OCI-LY1 (cell line): ENCODE data around the gene DPY19L3.
"Not testable (repeated sequence)": the region's sequence is repeated elsewhere in the genome, so short reads cannot be mapped to it uniquely, and the experiment has no call there.

Experiments
- H2AFZ ChIP-seq: fragments of 200-600 bp; sonication (generic), shearing (Covaris generic); 2 replicates; pipeline ENCODE4 v1.6.0; 2014; ENCODE audit warnings: antibody characterized with exemption, mild to moderate bottlenecking, low read length
- H3F3A ChIP-seq: fragments of 200-600 bp; sonication (generic), shearing (Covaris generic); 2 replicates; pipeline ENCODE4 v1.6.0; 2014; ENCODE audit warnings: mild to moderate bottlenecking, antibody characterized with exemption, low read length, moderate library complexity; ENCODE audit not compliant: insufficient read depth
- H3K27ac ChIP-seq: fragments of 200-600 bp; sonication (generic); 2 replicates; pipeline ENCODE4 v1.5.1; 2014; ENCODE audit warnings: low read length, mixed run types, mild to moderate bottlenecking, low read depth; ENCODE audit not compliant: poor library complexity, severe bottlenecking
- H3K27me3 ChIP-seq: fragments of 200-600 bp; sonication (generic); 2 replicates; pipeline ENCODE4 v1.6.0; 2014; ENCODE audit warnings: antibody characterized with exemption, mild to moderate bottlenecking, low read length, moderate library complexity; ENCODE audit not compliant: insufficient read depth
- H3K36me3 ChIP-seq: fragments of 200-600 bp; sonication (generic); 2 replicates; pipeline ENCODE4 v1.6.1; 2014; ENCODE audit warnings: mild to moderate bottlenecking, antibody characterized with exemption, low read length, moderate library complexity, mixed read lengths; ENCODE audit not compliant: insufficient read depth
- H3K4me1 ChIP-seq: fragments of 200-600 bp; sonication (generic); 2 replicates; pipeline ENCODE4 v1.5.1; 2014; ENCODE audit warnings: mild to moderate bottlenecking, low read length, moderate library complexity; ENCODE audit not compliant: insufficient read depth, severe bottlenecking
- H3K4me2 ChIP-seq: fragments of 200-600 bp; sonication (generic), shearing (Covaris generic); 2 replicates; pipeline ENCODE4 v1.6.1; 2014; ENCODE audit warnings: low read length
- H3K4me3 ChIP-seq: fragments of 200-600 bp; sonication (generic); 2 replicates; pipeline ENCODE4 v1.5.1; 2014; ENCODE audit warnings: low read length, low read depth, mild to moderate bottlenecking, mixed read lengths; ENCODE audit not compliant: poor library complexity, severe bottlenecking
- H3K79me2 ChIP-seq: fragments of 200-600 bp; shearing (Covaris generic); 2 replicates; pipeline ENCODE4 v1.6.1; 2016; ENCODE audit warnings: mixed run types, low read length, mixed read lengths; ENCODE audit not compliant: insufficient read depth
- H3K9ac ChIP-seq: fragments of 200-600 bp; sonication (generic), shearing (Covaris generic); 2 replicates; pipeline ENCODE4 v1.6.1; 2014; ENCODE audit warnings: mild to moderate bottlenecking, low read length, mixed read lengths
- H3K9me2 ChIP-seq: fragments of 200-600 bp; sonication (generic), shearing (Covaris generic); 2 replicates; pipeline ENCODE4 v1.6.1; 2014; ENCODE audit warnings: low read depth, mild to moderate bottlenecking, low read length, mixed read lengths
- H3K9me3 ChIP-seq: fragments of 200-600 bp; shearing (Covaris generic); 2 replicates; pipeline ENCODE4 v1.6.1; 2014; ENCODE audit warnings: low read length, mixed read lengths
- H4K20me1 ChIP-seq: fragments of 200-600 bp; sonication (generic), shearing (Covaris generic); 2 replicates; pipeline ENCODE4 v1.6.0; 2016; ENCODE audit warnings: mild to moderate bottlenecking, low read length; ENCODE audit not compliant: insufficient read depth
- EZH2 ChIP-seq: fragments of 200-600 bp; sonication (generic), shearing (Covaris generic); IDR thresholded peaks from 2 replicates; pipeline ENCODE4 v1.8.0; 2017; ENCODE audit warnings: borderline replicate concordance, mixed run types, mild to moderate bottlenecking, antibody characterized with exemption, low read length, moderate library complexity, mixed read lengths
- TF ChIP-seq, protein P1 (sequence below): fragments of 200-600 bp; sonication (generic), shearing (Covaris generic); IDR thresholded peaks from 2 replicates; pipeline ENCODE4 v1.5.1; 2017; ENCODE audit warnings: mild to moderate bottlenecking, antibody characterized with exemption, low read length, moderate library complexity, mixed read lengths

DPY19L3 gene

DNA sequence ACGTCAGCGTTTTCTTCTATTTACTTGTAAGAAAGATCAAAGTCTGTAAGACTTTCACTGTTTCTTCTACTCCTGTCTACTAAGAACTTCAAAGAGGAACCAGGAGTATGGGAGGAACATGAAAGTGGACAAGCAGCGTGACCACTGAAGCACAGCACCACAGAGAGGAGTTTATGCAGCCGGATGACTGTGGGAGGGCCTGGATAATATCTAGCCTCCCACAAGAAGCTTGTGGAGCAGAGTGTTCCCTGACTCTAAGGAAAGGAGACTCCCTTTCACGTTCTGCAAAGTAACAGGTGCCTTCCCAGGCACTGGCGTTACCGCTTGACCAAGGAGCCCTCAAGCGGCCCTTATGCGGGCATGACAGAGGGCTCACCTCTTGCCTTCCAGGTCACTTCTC lies 91.8 kb downstream of the DPY19L3 start:
- H3K27ac ChIP-seq: no peak overlapping the region

DNA sequence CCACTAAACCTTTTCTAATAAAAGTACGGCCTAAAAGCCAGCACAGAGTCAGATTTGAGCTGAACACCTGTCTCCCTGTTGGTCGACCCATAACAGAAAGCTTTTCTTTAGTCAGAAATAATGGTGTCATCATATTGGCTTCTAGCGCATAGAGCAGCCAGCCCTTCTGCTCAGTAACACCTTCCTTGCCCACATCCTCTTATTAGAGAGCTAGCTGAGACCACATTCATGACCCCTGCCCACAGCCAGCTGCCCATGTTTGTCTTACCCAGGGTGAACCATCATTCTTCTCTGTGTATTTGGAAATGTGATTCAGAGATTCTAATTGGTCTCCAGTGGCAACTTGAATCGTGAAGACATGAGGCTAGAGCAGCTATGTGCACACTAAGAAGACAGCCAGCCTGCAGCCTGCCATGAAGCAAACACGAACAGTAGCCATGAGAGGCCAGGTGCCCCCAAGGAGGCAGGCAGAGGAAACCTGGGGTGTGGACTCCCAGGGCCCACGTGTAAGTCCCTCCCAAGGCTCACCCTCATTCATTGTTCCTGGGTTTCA lies 93.2 kb downstream of the DPY19L3 start:
- H2AFZ ChIP-seq: no peak overlapping the region
- H3K9ac ChIP-seq: no peak overlapping the region
- no peaks in the 10 kb centered on the region for H3F3A ChIP-seq
- no peaks in the 10 kb centered on the region for H3K27me3 ChIP-seq
- no peaks in the 10 kb centered on the region for H3K4me1 ChIP-seq
- no peaks in the 10 kb centered on the region for H4K20me1 ChIP-seq
- no peaks in the 10 kb centered on the region for H3K9me2 ChIP-seq
- H3K27ac ChIP-seq: no peak overlapping the region
- H3K36me3 ChIP-seq: no peaks in the 10 kb centered on the region
- H3K4me3 ChIP-seq: no peak overlapping the region
- H3K4me2 ChIP-seq: no peak overlapping the region
- H3K79me2 ChIP-seq: no peaks in the 10 kb centered on the region
- TF ChIP-seq EZH2: no peak
- TF ChIP-seq, protein P1, sequence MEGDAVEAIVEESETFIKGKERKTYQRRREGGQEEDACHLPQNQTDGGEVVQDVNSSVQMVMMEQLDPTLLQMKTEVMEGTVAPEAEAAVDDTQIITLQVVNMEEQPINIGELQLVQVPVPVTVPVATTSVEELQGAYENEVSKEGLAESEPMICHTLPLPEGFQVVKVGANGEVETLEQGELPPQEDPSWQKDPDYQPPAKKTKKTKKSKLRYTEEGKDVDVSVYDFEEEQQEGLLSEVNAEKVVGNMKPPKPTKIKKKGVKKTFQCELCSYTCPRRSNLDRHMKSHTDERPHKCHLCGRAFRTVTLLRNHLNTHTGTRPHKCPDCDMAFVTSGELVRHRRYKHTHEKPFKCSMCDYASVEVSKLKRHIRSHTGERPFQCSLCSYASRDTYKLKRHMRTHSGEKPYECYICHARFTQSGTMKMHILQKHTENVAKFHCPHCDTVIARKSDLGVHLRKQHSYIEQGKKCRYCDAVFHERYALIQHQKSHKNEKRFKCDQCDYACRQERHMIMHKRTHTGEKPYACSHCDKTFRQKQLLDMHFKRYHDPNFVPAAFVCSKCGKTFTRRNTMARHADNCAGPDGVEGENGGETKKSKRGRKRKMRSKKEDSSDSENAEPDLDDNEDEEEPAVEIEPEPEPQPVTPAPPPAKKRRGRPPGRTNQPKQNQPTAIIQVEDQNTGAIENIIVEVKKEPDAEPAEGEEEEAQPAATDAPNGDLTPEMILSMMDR: no peak
- no peaks in the 10 kb centered on the region for H3K9me3 ChIP-seq

More for the DNA sequence above, 91.8 kb downstream of the DPY19L3 start:
- H3K9ac ChIP-seq: no peak overlapping the region
- H4K20me1 ChIP-seq: no peaks in the 10 kb centered on the region
- no peak overlapping the region for H2AFZ ChIP-seq
- no peak overlapping the region for H3K4me3 ChIP-seq
- no peaks in the 10 kb centered on the region for H3K36me3 ChIP-seq
- H3K4me2 ChIP-seq: no peak overlapping the region
- no peaks in the 10 kb centered on the region for H3K79me2 ChIP-seq
- H3F3A ChIP-seq: no peaks in the 10 kb centered on the region
- H3K27me3 ChIP-seq: no peaks in the 10 kb centered on the region
- no peaks in the 10 kb centered on the region for H3K9me2 ChIP-seq
- no peaks in the 10 kb centered on the region for H3K9me3 ChIP-seq
- no peak for TF ChIP-seq EZH2
- TF ChIP-seq, protein P1: no peak
- H3K4me1 ChIP-seq: no peaks in the 10 kb centered on the region

DNA sequence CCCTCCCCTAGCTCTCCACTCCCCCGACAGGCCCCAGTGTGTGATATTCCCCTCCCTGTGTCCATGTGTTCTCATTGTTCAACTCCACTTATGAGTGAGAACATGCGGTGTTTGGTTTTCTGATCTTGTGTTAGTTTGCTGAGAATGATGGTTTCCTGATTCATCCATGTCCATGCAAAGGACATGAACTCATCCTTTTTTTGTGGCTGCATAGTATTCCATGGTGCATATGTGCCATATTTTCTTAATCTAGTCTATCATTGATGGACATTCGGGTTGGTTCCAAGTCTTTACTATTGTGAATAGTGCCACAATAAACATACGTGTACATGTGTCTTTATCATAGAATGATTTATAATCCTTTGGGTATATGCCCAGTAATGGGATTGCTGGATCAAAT lies 106.9 kb downstream of the DPY19L3 start:
- H3K36me3 ChIP-seq: not testable (repeated sequence)

DNA sequence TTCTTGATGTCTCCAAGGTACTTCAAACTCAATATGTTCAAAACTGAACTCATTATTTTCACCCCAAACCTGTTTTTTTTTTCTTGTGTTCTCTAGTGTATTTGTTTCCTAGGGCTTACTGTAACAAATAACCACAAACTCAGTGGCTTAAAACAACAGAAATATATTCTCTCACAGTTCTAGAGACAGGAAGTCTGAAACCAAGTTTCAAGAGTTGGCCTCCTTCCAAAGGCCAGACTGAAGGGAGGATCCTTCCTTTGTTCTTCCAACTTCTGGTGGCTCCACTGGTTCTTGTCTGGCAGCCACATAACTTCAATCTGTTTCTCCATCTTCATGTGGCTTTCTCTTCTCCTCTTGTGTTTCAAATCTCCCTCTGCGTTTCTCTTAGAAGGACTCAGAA lies 113.5 kb downstream of the DPY19L3 start:
- no peak overlapping the region for H3K27ac ChIP-seq
- no peak overlapping the region for H2AFZ ChIP-seq
- TF ChIP-seq EZH2: no peak
- TF ChIP-seq, protein P1: no peak

More for the DNA sequence above, 106.9 kb downstream of the DPY19L3 start:
- H3K27me3 ChIP-seq, H3K79me2 ChIP-seq, H2AFZ ChIP-seq, H3K9ac ChIP-seq, H4K20me1 ChIP-seq, H3F3A ChIP-seq, H3K9me2 ChIP-seq, H3K4me1 ChIP-seq, H3K9me3 ChIP-seq, H3K27ac ChIP-seq, H3K4me2 ChIP-seq, H3K4me3 ChIP-seq: not testable (repeated sequence)

More for the DNA sequence above, 113.5 kb downstream of the DPY19L3 start:
- no peaks in the 10 kb centered on the region for H3K36me3 ChIP-seq
- no peaks in the 10 kb centered on the region for H3K4me1 ChIP-seq
- H3F3A ChIP-seq: no peaks in the 10 kb centered on the region
- H3K27me3 ChIP-seq: no peaks in the 10 kb centered on the region; the same call in 1 of the 2 replicates
- H4K20me1 ChIP-seq: no peaks in the 10 kb centered on the region
- H3K9me3 ChIP-seq: no peaks in the 10 kb centered on the region
- no peaks in the 10 kb centered on the region for H3K79me2 ChIP-seq
- no peak overlapping the region for H3K4me2 ChIP-seq
- H3K9me2 ChIP-seq: no peaks in the 10 kb centered on the region
- no peak overlapping the region for H3K4me3 ChIP-seq
- H3K9ac ChIP-seq: no peak overlapping the region
